GM12878 (cell line): Measurements from ENCODE around the gene GALNT9. TPM values are rescaled to one million over a fixed set of nuclear protein-coding genes. Genes with fewer than 3 reads are reported as not detected.

Experiments used
- ATAC-seq: fragments of 200-7000 bp; cut with Tn5 transposase; 3 replicates; pipeline ENCODE4 v1.9.1; 2020; ENCODE audit warnings: mild to moderate bottlenecking, moderate library complexity
- BruUV-seq: library from RNA; stranded (reverse); fragments of 400-500 nt; replicated peaks from 2 replicates; lab custom pipeline; 2021; lab: Mats Ljungman, UMichigan
- CTCF ChIA-PET: fragments of 300-600 bp; sonication (Branson Sonifier 250); formaldehyde crosslinking; extraction: SDS; loops from one replicate; lab custom pipeline; 2021; ENCODE audit warnings: inconsistent platforms; lab: Yijun Ruan, JAX
- POLR2A ChIA-PET: fragments of 350-600 bp; formaldehyde crosslinking; extraction: SDS; loops from one replicate; lab custom pipeline; 2021; ENCODE audit warnings: inconsistent platforms; lab: Charles Lee
- RAD21 ChIA-PET: fragments of 300-600 bp; sonication (Branson Sonifier 250); formaldehyde crosslinking; loops from one replicate; lab custom pipeline; 2023; ENCODE audit warnings: antibody characterized with exemption; ENCODE audit not compliant: unreplicated experiment; lab: Charles Lee
- SMC1A ChIA-PET: fragments of 300-600 bp; sonication (Branson Sonifier 250); formaldehyde crosslinking; loops from one replicate; lab custom pipeline; 2023; ENCODE audit not compliant: unreplicated experiment, uncharacterized antibody; lab: Charles Lee
- DNase-seq: peaks from one replicate; pipeline ENCODE4 v3.0.0-alpha.2; 2011; ENCODE audit warnings: low read depth, low spot score
- FAIRE-seq: peaks from 3 replicates; lab custom pipeline; 2011; peaks lifted over from hg19 to GRCh38; lab: Jason Lieb, UNC
- H2AFZ ChIP-seq: 2 replicates; pipeline ENCODE4 v1.6.0; 2011; ENCODE audit warnings: low read depth, low read length, control low read depth; ENCODE audit not compliant: control insufficient read depth
- H3K27ac ChIP-seq: 2 replicates; pipeline ENCODE4 v1.5.1; 2011; ENCODE audit warnings: control low read depth; ENCODE audit not compliant: control insufficient read depth, insufficient read depth
- H3K27me3 ChIP-seq, 2 experiments: replicated peaks in 1 of 2; 2 replicates each; pipeline versions ENCODE4 v1.6.0 to v1.6.1; 2011; ENCODE audit warnings: low read length in 1 of 2; ENCODE audit not compliant: control insufficient read depth in 2 of 2, insufficient read depth in 2 of 2
- H3K36me3 ChIP-seq, 2 experiments: 2 replicates each; pipeline ENCODE4 v1.5.1; 2011; ENCODE audit warnings: low read length in 1 of 2; ENCODE audit not compliant: control insufficient read depth in 2 of 2, insufficient read depth in 2 of 2
- H3K4me1 ChIP-seq: 2 replicates; pipeline ENCODE4 v1.6.1; 2011; ENCODE audit warnings: mild to moderate bottlenecking, low read length, moderate library complexity, mixed read lengths; ENCODE audit not compliant: control insufficient read depth, insufficient read depth
- H3K4me2 ChIP-seq: 2 replicates; pipeline ENCODE4 v1.6.0; 2011; ENCODE audit warnings: control low read depth; ENCODE audit not compliant: control insufficient read depth, insufficient read depth
- H3K4me3 ChIP-seq: fragments of 200-600 bp; sonication (generic); 2 replicates; pipeline ENCODE4 v1.5.1; 2016
- H3K79me2 ChIP-seq: 2 replicates; pipeline ENCODE4 v1.6.0; 2011; ENCODE audit warnings: low read length; ENCODE audit not compliant: control insufficient read depth, insufficient read depth
- H3K9ac ChIP-seq: 2 replicates; pipeline ENCODE4 v1.8.0; 2011; ENCODE audit warnings: low read length, control low read depth, mixed read lengths; ENCODE audit not compliant: control insufficient read depth, insufficient read depth
- H3K9me3 ChIP-seq: replicated peaks from 3 replicates; pipeline ENCODE4 v1.5.1; 2011; ENCODE audit warnings: mild to moderate bottlenecking, low read length; ENCODE audit not compliant: control insufficient read depth, insufficient read depth
- H4K20me1 ChIP-seq: 2 replicates; pipeline ENCODE4 v1.6.0; 2011; ENCODE audit not compliant: control insufficient read depth, insufficient read depth
- CREM ChIP-seq: IDR thresholded peaks from 2 replicates; pipeline ENCODE4 v1.6.1; 2014; ENCODE audit warnings: antibody characterized with exemption, low read depth
- CUX1 ChIP-seq: IDR thresholded peaks from 2 replicates; pipeline ENCODE4 v1.6.1; 2012; ENCODE audit warnings: improper control_type of control experiment, low read depth, low read length; ENCODE audit not compliant: insufficient replicate concordance
- EP300 ChIP-seq, 2 experiments: fragments of 150-350 bp in 1 of 2; IDR thresholded peaks; 2 replicates each; pipeline ENCODE4 v1.6.1; 2011 to 2012; ENCODE audit warnings: low read depth in 2 of 2, low read length in 2 of 2, borderline replicate concordance in 1 of 2, improper control_type of control experiment in 1 of 2, inconsistent platforms in 1 of 2; ENCODE audit not compliant: control insufficient read depth in 1 of 2
- NFIC ChIP-seq: IDR thresholded peaks from 2 replicates; pipeline ENCODE4 v1.6.1; 2012; ENCODE audit warnings: low read depth, mild to moderate bottlenecking, inconsistent platforms, low read length, moderate library complexity
- NFYA ChIP-seq: IDR thresholded peaks from 2 replicates; pipeline ENCODE4 v1.6.1; 2011; ENCODE audit warnings: low read depth, mild to moderate bottlenecking, low read length, improper control_type of control experiment, borderline replicate concordance
- PML ChIP-seq: IDR thresholded peaks from 2 replicates; pipeline ENCODE4 v1.6.1; 2012; ENCODE audit warnings: low read length, inconsistent platforms
- SIN3A ChIP-seq: IDR thresholded peaks from 2 replicates; pipeline ENCODE4 v1.6.1; 2012; ENCODE audit warnings: low read depth, low read length, improper control_type of control experiment
- ZBTB11 ChIP-seq: fragments of 450-650 bp; formaldehyde crosslinking; IDR thresholded peaks from 2 replicates; pipeline ENCODE4 v1.5.0; 2022; ENCODE audit warnings: mild to moderate bottlenecking, missing genetic modification characterization
- ZNF217 ChIP-seq: fragments of 450-650 bp; IDR thresholded peaks from 2 replicates; pipeline ENCODE4 v1.6.1; 2017; ENCODE audit warnings: antibody characterized with exemption, mild to moderate bottlenecking
- WGBS: methylation state at CpG from one replicate; pipeline ENCODE4 v1.1.6; 2016; ENCODE audit warnings: low lambda C conversion rate; ENCODE audit not compliant: insufficient replicate concordance, insufficient coverage; ENCODE audit errors: missing lambda C conversion rate; 5-methylcytosine and 5-hydroxymethylcytosine counted together
- in situ Hi-C: fragments of 300-500 bp; cut with MboI; formaldehyde crosslinking; loops from 9 replicates; pipeline ENCODE4 v1.14.3; 2018; ENCODE audit warnings: mixed read lengths
- intact Hi-C: fragments of 100-400 bp; cut with micrococcal nuclease; formaldehyde crosslinking; loops from one replicate; pipeline ENCODE4 v1.14.2; 2022; ENCODE audit not compliant: unreplicated experiment
- polyA plus RNA-seq, 11 experiments: library from polyadenylated mRNA; depleted of rRNA in 4 of 11; unstranded in 6 of 11; stranded (reverse) in 5 of 11; fragments of >200 nt; fragmentation: Nextera tagmentation in 4 of 11; fragmentation: Illumina TruSeq in 1 of 11; extraction: Ambion mirVana in 4 of 11; extraction: Trizol in 1 of 11; gene quantifications; 1 replicate in 1 of 11; 2 replicates in 10 of 11; pipeline versions ENCODE4 v1.2.1 to v1.2.3, GENCODE V29; 2011 to 2016; ENCODE audit warnings: inconsistent platforms in 2 of 11, missing spikeins in 2 of 11, low read depth in 1 of 11
- total RNA-seq, 4 experiments: library from RNA; depleted of rRNA in 3 of 4; stranded (reverse); fragments of >200 nt in 3 of 4; fragmentation: Illumina TruSeq in 1 of 4; extraction: Trizol in 1 of 4; gene quantifications; 2 replicates each; pipeline versions ENCODE4 v1.2.1 to v1.2.3, GENCODE V29; 2013 to 2021
- TF ChIP-seq, protein P1 (sequence below): IDR thresholded peaks from 2 replicates; pipeline ENCODE4 v1.6.1; 2011; ENCODE audit warnings: mild to moderate bottlenecking, low read depth, low read length, moderate library complexity; ENCODE audit not compliant: insufficient replicate concordance

GALNT9 gene
- total and polyA plus RNA-seq, 10 of the 15 experiments (the other 5 are each of a cell fraction or from before 2014, with no cell fraction given) = 0.04 TPM; not detected in 9

GRCh38 chr12:132160601-132161035 lies 168.8 kb downstream of the GALNT9 start:
- ChIA-PET CTCF (no interaction called here), SMC1A (no interaction called here), POLR2A (no interaction called here), RAD21 (no interaction called here)
- no TSS peak for BruUV-seq
- intact Hi-C loops (no loop called here), in situ Hi-C loops (no loop called here)
- no peak overlapping the region for H3K4me2 ChIP-seq
- H3K36me3 ChIP-seq = peaks cover 3 to 5% of the 10 kb centered on the region in 2 experiments
- H3K27ac ChIP-seq = no peak overlapping the region
- DNase-seq = no peak
- no peak overlapping the region for H3K4me3 ChIP-seq
- peaks cover 8% of the 10 kb centered on the region for H3K9me3 ChIP-seq
- TF ChIP-seq NFYA (no peak), CREM (no peak), SIN3A (no peak), ZBTB11 (CRISPR knock-in tag) (no peak), CUX1 (no peak), NFIC (no peak), PML (no peak), EP300 (IDR thresholded peaks at IDR 0.05; ENCODE audit: borderline replicate concordance in 1 of 2, control insufficient read depth in 1 of 2, low read depth in 2 of 2, low read length in 2 of 2) (no peak), ZNF217 (no peak)
- TF ChIP-seq, protein P1, sequence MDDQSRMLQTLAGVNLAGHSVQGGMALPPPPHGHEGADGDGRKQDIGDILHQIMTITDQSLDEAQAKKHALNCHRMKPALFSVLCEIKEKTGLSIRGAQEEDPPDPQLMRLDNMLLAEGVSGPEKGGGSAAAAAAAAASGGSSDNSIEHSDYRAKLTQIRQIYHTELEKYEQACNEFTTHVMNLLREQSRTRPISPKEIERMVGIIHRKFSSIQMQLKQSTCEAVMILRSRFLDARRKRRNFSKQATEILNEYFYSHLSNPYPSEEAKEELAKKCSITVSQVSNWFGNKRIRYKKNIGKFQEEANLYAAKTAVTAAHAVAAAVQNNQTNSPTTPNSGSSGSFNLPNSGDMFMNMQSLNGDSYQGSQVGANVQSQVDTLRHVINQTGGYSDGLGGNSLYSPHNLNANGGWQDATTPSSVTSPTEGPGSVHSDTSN = no peak
- no peak overlapping the region for H2AFZ ChIP-seq
- H3K79me2 ChIP-seq = no peaks in the 10 kb centered on the region
- no peak overlapping the region for H3K9ac ChIP-seq
- WGBS = 82% methylated on average over 14 of the region's 15 CpGs
- FAIRE-seq = no peak
- no peaks in the 10 kb centered on the region for H3K4me1 ChIP-seq
- H4K20me1 ChIP-seq = no peaks in the 10 kb centered on the region
- ATAC-seq = no peak
- H3K27me3 ChIP-seq = no peaks in the 10 kb centered on the region
